ENCODE results near the gene TGFBRAP1.

The TGFBRAP1 gene

GRCh38 chr2:105288133-105288532, 41.4 kb downstream of the TGFBRAP1 start:
- DNase-seq (ENCODE audit: low spot score), result no peak
- TF ChIP-seq CTCF (conservative IDR thresholded peaks at IDR 0.05; ENCODE audit: low read depth), result no peak; the same call in 1 of the 2 replicates
- ChIA-PET CTCF (interaction anchor here (0.6 to 0.9 kb wide), 6 partner anchors 9 to 884 kb away, joined by 3 to 7 read pairs (median 4); no protein-coding TSS in a partner anchor), POLR2A (ENCODE audit: low non-redundant PET) (no interaction called here)
- H3K27ac ChIP-seq, result no peak overlapping the region

- POLR2A ChIA-PET (ENCODE audit: low non-redundant PET), result no interaction called here
- TF ChIP-seq CTCF (conservative IDR thresholded peaks at IDR 0.05; ENCODE audit: low read depth), result peak; percentile 23; the same call in 1 of the 2 replicates
These were observed 41.8 kb downstream of the TGFBRAP1 start for GRCh38 chr2:105287692-105288091.

GRCh38 chr2:105283532-105283931, 46.0 kb downstream of the TGFBRAP1 start:
- CTCF ChIA-PET, result no interaction called here
- POLR2A ChIA-PET (ENCODE audit: low non-redundant PET), result no interaction called here
- TF ChIP-seq CTCF (conservative IDR thresholded peaks at IDR 0.05; ENCODE audit: low read depth), result no peak
- no peak for DNase-seq (ENCODE audit: low spot score)
- no peak overlapping the region for H3K27ac ChIP-seq

More at GRCh38 chr2:105287692-105288091, 41.8 kb downstream of the TGFBRAP1 start:
- CTCF ChIA-PET, result interaction anchor here (0.6 to 0.9 kb wide), 6 partner anchors 8 to 885 kb away, joined by 3 to 7 read pairs (median 4); no protein-coding TSS in a partner anchor
- H3K27ac ChIP-seq, result no peak overlapping the region
- peak; percentile 39 for DNase-seq (ENCODE audit: low spot score)

DNA sequence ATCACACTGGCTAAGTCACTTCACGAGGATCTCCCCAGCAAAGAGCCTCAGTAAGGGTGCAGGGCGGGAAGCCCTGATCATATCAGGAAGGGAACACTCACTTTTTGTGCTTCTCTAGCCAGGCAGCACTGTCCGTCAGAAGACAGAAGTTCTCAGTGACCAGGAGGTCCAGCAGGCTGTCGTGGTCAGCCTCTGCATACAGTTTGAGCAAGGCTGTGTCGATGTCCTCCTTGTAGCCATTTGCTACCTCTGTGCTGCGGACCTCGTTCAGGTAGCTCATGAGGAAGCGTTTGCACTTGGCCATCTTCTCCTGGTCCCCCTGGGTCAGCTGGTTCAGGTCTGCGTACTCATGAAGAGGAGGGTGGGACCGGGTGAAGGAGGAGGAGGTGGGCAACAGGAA, 49.3 kb downstream of the TGFBRAP1 start:
- CTCF ChIA-PET, result no interaction called here

DNA sequence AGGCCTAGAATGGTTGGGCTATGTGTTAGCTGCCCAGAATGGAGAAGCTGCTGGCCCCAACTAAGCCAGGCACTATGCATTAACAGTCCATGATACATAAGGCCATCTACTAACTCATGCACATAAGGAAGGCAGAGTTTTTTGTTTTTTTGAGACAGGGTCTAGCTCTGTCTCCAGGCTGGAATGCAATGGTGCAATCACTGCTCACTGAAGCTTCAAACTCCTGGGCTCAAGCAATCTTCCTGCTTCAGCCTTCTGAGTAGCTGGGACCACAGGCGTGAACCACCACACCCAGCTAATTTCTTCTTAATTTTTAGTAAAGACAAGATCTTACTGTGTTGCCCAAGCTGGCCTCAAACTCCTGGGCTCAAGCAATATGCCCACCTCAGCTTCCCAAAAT, 50.4 kb downstream of the TGFBRAP1 start:
- ChIA-PET CTCF (interaction anchor here (0.9 kb wide), 2 partner anchors 9 to 64 kb away, joined by 3 to 7 read pairs; no protein-coding TSS in a partner anchor), POLR2A (ENCODE audit: low non-redundant PET) (no interaction called here)

More for the DNA sequence above, 49.3 kb downstream of the TGFBRAP1 start:
- no peak for TF ChIP-seq CTCF (conservative IDR thresholded peaks at IDR 0.05; ENCODE audit: low read depth)
- POLR2A ChIA-PET (ENCODE audit: low non-redundant PET), result no interaction called here
- H3K27ac ChIP-seq, result no peak overlapping the region
- DNase-seq (ENCODE audit: low spot score), result no peak

GRCh38 chr2:105278654-105279053, 50.9 kb downstream of the TGFBRAP1 start:
- ChIA-PET CTCF (interaction anchor here (0.9 kb wide), 2 partner anchors 10 to 65 kb away, joined by 3 to 7 read pairs; no protein-coding TSS in a partner anchor), POLR2A (ENCODE audit: low non-redundant PET) (no interaction called here)
- TF ChIP-seq CTCF (conservative IDR thresholded peaks at IDR 0.05; ENCODE audit: low read depth), result no peak
- DNase-seq (ENCODE audit: low spot score), result no peak
- H3K27ac ChIP-seq, result no peak overlapping the region

More for the DNA sequence above, 50.4 kb downstream of the TGFBRAP1 start:
- no peak overlapping the region for H3K27ac ChIP-seq
- no peak for TF ChIP-seq CTCF (conservative IDR thresholded peaks at IDR 0.05; ENCODE audit: low read depth)
- DNase-seq (ENCODE audit: low spot score), result no peak

Measured in RWPE1 (cell line).